DOHH2 (cell line): ENCODE data around the gene TWSG1.

Experiments used
- EZH2phosphoT487 ChIP-seq: fragments of 200-600 bp; sonication (generic); IDR thresholded peaks from 2 replicates; pipeline ENCODE4 v1.6.1; 2017; ENCODE audit warnings: borderline replicate concordance, mild to moderate bottlenecking, antibody characterized with exemption, low read length, moderate library complexity, mixed read lengths
- TF ChIP-seq, protein P1 (sequence below): fragments of 200-600 bp; sonication (generic); IDR thresholded peaks from one replicate; pipeline ENCODE4 v1.5.1; 2014; ENCODE audit warnings: antibody characterized with exemption, mild to moderate bottlenecking, low read depth, low read length; ENCODE audit not compliant: poor library complexity, severe bottlenecking

DNA sequence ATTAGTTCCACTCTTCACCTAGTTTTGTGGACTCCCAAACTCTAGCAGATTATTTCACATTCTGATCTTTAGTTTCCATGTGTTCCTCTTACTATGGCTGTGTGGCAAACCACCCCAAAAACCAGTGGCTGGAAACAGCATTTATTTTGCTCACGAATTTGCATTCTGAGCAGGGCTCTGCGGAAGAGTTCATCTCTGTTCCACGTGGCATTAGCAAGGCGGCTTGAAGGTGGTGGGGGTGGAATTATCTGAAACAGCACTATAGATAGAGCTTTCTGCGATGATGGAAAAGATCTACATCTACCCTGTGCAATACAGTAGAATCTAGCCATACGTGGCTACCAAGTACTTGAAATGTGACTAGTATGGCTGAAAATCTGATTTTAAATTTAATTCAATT is 5.9 kb downstream of the TWSG1 start:
- TF ChIP-seq, protein P1, sequence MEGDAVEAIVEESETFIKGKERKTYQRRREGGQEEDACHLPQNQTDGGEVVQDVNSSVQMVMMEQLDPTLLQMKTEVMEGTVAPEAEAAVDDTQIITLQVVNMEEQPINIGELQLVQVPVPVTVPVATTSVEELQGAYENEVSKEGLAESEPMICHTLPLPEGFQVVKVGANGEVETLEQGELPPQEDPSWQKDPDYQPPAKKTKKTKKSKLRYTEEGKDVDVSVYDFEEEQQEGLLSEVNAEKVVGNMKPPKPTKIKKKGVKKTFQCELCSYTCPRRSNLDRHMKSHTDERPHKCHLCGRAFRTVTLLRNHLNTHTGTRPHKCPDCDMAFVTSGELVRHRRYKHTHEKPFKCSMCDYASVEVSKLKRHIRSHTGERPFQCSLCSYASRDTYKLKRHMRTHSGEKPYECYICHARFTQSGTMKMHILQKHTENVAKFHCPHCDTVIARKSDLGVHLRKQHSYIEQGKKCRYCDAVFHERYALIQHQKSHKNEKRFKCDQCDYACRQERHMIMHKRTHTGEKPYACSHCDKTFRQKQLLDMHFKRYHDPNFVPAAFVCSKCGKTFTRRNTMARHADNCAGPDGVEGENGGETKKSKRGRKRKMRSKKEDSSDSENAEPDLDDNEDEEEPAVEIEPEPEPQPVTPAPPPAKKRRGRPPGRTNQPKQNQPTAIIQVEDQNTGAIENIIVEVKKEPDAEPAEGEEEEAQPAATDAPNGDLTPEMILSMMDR: no peak
- no peak for TF ChIP-seq EZH2phosphoT487
